GM10266 (cell line): ENCODE results near the gene PRTG.

Experiments
- DNase-seq: peaks from one replicate; pipeline ENCODE4 v3.0.0; 2012; ENCODE audit errors: extremely low spot score
- TF ChIP-seq, protein P1 (sequence below): IDR thresholded peaks from 2 replicates; pipeline ENCODE4 v1.5.1; 2012; ENCODE audit warnings: mild to moderate bottlenecking, low read depth; ENCODE audit not compliant: control insufficient read depth, insufficient read depth; ENCODE audit errors: missing control alignments

PRTG gene

DNA sequence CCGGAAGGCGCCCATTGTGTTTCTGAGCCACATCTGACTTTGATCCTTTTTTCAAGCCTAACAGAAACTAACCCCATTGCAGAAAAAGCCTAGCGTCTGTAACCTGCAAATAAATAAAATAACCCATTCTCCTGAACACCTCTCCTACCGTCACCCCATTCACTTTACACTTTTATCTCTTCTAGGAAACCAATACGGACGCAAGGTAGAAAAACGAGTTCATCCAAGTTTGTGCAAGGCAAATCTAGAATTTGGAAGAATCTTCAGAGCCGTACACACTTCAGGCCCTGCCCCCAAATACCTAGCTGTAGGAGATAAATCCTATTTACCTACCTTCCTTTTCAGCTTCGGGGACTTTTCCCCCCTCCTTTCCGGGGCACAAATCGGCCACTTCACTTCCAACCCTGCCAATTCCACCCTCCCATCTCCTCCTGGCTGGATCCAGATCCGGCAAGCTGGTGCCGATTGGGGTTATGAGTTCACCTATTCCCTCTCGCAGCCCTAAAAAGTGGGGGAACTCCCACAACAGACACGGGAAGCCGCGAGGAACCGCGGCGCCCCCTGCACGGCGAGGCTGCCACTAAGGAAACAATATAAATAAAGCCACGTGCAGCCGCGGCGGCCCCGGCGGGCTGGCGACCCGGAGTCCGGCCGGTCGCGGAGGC, 987 bp downstream of the PRTG start:
- TF ChIP-seq, protein P1, sequence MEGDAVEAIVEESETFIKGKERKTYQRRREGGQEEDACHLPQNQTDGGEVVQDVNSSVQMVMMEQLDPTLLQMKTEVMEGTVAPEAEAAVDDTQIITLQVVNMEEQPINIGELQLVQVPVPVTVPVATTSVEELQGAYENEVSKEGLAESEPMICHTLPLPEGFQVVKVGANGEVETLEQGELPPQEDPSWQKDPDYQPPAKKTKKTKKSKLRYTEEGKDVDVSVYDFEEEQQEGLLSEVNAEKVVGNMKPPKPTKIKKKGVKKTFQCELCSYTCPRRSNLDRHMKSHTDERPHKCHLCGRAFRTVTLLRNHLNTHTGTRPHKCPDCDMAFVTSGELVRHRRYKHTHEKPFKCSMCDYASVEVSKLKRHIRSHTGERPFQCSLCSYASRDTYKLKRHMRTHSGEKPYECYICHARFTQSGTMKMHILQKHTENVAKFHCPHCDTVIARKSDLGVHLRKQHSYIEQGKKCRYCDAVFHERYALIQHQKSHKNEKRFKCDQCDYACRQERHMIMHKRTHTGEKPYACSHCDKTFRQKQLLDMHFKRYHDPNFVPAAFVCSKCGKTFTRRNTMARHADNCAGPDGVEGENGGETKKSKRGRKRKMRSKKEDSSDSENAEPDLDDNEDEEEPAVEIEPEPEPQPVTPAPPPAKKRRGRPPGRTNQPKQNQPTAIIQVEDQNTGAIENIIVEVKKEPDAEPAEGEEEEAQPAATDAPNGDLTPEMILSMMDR = peak; percentile 14
- DNase-seq = peak; percentile 48

DNA sequence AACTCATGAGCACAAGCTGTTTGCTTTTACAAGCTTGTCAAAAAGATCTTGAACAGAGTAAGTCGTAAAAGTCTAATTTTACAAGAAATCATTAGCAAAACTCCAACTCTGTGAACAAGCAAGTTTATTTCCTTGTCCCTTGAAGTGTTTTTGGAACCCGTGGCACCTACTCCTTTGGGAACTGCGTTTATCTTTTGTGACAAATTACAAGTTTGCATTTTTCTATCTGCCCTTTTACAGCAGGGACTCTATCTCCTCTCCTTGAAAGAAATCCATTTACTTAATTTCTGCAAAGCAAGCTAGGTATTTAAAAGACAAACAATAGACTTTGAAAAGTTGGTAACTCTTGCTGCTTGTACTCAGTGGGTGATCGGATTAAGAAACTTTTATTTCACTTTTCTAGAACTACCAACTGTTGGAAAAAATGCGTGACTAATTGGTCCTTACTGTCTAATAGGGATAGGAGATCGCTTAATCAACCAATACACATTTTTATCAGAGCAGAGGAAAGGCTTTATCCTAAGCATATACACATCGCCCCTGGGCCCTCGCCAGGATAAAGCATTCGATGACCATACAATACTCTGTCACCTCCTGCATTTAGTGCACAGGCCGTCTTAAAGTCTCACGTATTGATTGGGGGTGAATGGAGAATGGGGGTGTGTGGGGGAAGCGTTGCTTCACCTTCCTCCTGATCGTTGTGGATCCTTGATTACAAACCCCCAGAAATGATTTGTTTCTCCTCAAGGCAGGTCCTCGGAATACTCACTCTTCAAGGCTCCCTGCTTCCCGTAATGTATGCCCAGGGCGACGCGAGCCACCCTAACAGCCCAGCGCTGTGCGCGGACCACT, 1.7 kb downstream of the PRTG start:
- TF ChIP-seq, protein P1 = no peak
- DNase-seq = no peak

DNA sequence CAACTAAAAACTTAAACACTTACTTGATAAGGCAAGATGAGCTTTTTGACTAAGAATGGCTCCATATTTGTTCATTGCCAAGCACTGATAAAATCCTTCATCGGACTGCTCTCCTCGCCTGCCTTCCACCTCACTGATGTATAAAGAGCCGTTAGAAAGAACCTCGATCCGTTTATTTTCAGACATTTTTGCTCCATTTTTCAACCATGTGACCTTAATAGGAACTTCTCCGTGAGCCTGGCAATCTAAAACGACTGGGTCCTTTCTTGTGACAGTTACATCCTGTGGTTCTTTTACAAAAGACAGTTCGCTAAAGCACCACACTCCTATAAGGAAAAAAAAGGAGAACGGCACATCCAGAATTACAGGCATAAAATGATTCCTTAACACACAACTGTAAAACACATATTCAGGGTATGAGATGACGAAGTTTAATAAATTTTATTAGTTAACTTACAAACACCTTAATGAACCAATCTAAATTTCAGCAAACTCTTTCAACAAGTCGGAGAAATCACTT, 2.5 kb downstream of the PRTG start:
- TF ChIP-seq, protein P1 = no peak
- no peak for DNase-seq

DNA sequence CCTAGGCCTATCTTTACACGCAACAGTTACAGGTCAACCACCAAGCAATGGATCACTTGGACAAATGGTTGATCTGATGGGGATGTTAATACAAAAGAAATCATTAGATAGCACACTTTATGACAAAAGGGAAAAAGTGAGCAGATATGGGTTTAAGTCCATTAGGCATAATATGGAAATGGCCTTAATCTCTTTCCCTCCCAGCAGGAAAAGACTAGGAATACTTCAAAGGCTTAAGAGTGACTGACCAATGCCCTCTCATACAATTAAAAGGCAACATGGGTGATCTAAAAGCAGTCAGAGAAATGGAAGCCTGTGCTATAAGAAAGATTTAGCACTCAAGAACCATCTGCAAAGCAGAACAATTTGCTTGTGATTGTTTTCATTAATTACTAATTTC, 3.3 kb downstream of the PRTG start:
- TF ChIP-seq, protein P1 = no peak
- DNase-seq = no peak

DNA sequence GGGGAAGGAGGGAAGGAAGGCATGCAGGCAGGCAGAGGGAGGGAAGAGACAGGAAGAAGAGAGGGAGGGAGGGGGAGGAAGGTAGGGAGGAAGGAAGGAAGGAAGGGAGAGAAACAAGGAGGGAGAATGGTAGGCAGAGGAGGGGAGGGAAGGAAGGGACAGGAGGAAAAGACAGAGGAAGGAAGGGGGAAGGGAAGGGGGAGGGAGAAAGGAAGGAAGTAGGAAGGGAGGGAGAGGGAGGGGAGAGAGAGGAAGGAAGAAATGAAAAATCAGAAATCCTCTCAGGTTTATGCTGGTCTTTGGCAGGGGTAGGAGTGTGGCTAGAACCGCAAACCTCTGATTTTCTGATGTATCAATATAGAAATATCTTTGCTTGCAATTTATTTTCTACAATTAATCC, 4.2 kb downstream of the PRTG start:
- TF ChIP-seq, protein P1 = no peak
- DNase-seq = no peak

DNA sequence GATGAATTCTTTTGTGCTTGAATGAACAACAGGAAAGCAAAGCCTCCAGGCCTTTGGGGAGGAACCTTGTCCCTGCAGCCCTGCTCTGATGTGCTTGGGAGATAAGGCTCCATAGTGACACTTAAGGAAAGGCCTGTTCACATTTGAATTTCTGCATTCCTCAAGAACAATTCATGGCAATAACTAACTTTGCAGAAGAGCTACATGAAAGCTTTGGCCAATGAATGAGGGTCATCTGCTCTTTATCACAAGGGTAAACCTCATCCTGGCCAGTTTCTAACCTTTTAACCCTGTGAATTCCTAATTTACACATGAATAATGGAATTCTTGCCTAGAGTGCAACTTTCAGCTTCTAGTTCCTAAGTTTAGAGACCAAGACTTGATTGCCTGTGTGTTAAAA, 5.6 kb downstream of the PRTG start:
- TF ChIP-seq, protein P1 = no peak
- DNase-seq = no peak

DNA sequence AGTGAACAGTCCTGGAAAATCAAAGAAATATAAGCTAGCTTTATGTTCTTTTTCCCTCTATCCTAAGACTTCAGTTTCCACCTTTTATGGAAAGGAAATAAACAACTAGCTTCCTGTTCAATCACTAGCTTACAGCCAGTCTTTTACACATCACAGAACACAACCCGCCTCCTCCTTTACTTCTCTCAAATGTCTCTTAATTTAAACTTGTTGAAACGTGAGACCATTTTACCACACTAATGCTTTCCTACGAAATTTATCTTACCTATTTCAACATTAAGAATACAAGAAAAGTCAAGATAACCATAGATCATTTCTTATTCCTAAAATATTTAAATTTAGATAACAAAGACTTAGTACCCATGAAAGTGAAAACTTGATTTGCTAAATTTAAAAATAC, 6.2 kb downstream of the PRTG start:
- DNase-seq = no peak
- TF ChIP-seq, protein P1 = no peak
